HG03159 (cell line): ENCODE results near the gene CLDN19.
"Not testable (repeated sequence)": the region's sequence is repeated elsewhere in the genome, so short reads cannot be mapped to it uniquely, and the experiment has no call there.

Experiments used
- ATAC-seq: cut with Tn5 transposase; IDR thresholded peaks from one replicate; pipeline ENCODE4 v1.9.1; 2021; ENCODE audit warnings: mild to moderate bottlenecking, moderate library complexity; ENCODE audit not compliant: unreplicated experiment

The CLDN19 gene

DNA sequence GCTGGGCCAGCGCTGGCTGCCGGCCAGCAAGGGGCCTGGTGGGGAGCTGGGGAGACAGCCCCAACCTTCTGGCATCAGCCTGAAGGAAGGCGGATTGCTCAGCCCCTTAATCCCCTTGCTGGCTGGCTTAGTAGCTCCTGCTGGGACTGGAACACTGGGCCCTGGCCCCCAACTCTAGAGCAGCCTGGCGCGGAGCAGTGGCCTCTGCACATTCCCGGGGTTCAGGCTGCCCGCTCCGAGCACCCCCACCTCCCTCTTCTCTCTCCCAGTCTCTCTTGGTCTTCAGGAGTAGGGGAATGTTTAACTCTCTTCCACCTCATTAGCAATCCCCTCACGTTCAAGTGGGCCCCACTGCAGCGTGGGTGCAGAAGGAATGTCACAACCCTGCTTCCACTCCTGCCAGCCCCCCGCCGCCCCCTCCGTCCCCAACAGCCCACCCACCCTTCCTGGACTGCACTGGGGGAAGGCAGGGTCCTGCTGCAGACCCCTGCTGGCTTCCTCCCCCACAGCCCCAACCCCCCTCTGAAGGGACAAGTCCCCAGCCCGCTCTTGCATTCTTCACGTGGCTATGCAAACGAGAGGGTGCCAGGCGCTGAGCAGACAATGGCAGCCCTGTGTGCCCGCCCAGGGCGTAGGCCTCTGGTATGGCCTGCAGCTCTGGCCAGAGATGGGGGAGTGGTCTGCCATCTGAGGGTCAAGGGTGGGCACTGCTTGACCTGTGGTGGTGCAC, 980 bp upstream of the CLDN19 start:
- ATAC-seq = no peak

DNA sequence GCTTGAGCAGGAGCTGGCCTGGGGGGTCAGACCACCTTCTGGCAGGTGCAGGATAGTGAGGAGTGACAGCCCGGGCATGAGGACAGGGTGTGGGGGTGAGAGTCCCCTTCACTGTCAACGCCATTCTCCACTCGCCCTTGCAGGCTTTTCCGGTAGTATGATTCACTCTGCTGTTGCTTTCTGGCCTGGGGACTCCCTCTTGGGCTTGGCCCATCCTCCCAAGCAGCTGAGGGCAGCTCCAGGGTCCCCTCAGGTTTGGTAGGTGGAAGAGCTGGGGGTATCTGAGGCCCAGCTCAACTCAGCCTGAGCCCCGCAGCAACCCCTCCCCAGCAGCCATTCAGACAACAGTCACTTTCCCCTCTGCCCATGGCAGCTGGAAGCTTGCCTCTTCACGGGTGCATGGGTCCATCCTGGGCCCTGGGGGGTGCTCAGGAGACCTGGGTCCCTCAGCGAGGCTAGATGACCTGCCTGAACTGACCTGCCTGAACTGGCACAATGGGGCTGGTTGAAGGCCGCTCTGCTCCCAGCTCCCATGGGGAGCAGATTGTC, 1.3 kb downstream of the CLDN19 start:
- ATAC-seq = no peak

GRCh38 chr1:42737986-42738677, 1.9 kb downstream of the CLDN19 start:
- no peak for ATAC-seq

DNA sequence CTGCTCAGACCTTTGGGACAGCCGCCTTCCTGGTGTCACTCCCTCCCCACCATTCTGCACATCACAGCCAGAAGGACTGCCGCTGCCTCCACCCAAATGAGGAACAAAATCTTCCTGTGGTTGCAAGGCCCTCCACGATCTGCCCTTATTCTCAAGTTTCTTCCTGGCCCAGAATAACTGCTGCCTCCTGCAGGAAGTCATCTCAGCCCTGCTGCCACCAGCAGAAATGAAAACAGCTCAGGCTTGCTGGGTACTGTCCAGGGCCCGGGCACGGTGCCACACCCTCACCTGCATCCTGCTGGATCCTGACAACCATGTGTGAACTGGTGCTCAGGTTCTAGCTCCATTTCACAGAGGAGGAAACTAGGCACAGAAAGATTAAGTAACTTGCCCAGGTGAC, 2.8 kb downstream of the CLDN19 start:
- ATAC-seq = no peak

DNA sequence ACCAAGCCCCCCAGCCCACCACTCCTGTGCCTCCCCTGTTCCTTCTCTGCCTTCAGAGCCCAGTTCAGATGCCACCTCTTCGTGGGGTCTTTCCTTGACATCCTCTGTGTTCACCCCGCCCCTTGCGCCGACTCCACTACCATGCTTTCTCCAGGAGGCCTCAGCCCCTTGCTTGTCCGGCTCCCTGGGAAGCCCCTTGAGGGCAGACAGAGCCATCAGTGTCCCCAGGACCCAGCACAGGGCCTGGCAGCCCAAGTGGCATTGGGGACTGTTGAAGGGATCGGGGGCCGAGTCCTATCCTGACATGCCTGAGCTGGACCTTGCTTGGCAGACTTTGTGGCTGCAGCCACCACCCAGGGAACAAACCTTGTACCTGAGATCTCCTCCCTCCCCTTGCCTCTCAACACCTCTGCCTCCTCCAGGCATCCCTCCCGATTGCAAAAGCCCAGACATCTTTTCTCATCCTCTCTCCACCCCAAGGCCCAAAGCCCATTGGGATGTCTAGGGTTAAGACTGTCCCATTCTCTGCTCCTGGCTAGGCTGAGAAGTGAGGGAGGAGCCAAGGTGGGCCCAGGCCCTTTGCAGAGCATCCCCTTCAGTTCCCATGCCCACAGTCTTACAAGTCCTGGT, 3.4 kb downstream of the CLDN19 start:
- no peak for ATAC-seq

DNA sequence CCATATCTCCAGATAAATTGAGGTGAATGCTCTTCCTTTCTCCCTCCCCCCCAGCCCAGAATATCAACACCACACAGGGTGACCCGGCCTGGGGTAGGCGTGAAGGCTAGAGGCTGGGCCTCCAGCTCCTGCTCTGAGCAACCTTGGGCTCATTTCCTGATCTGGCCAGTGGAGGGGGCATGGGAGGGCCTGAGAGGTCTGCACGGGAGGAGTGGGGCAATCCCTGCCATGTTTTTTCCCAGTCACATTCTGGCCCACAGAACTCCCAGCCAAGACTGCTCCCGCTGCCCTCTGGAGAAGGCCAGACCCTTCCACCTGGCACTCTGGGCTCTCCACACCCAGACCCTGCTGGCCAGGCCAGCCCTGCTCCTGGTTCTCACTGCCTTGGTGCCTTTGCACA, 3.9 kb downstream of the CLDN19 start:
- ATAC-seq = no peak

DNA sequence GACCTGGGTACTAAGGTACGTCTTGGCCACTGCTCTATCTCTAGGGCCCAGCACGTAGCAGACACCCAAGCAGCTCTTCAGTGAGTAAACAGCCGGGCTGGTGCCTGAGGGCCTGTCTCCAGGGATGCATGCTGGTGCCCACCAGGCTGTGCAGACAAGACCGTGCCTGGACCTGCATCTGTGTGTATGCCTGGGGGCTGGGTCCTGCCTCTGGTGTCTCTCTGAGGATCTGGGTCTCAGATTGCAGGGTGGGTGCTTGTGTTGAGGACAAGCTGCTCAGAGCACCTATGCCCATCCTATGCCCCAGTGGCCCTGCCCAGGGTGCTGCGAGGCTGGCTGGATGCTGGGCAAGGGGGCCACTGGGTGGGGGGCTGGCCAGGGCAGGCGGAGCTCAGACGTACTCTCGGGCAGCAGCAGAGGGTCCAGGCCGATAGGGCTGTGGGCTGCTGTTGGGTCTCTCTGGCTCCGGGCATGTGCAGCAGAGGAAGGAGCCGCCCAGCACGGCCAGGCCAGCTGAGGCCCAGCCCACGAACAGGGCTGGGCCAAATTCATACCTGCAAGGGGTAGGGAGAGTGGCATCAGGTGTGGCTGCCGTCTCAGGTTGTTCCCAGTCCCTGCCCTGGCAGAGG, 4.4 kb downstream of the CLDN19 start:
- no peak for ATAC-seq

DNA sequence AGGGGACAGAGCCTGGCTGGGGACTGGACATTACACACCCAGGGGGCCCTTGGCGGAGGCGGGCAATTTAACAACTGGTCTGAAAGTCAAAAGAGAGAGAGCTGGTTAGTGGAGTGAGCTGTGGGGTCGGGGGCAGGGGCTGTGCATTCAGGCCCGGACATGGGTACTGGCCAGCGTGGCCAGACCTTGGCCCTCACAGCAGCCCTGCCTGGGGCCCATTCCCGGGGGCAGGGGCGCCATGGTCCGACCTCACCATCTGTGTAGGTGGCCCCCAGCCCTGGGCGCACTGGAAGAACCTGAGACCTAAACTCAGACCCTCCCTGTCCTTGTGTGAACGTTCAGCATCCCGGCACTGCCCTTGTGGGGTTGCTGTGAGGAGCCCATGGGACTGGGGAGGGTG, 5.0 kb downstream of the CLDN19 start:
- no peak for ATAC-seq

GRCh38 chr1:42734201-42735035, 5.6 kb downstream of the CLDN19 start:
- ATAC-seq = no peak

DNA sequence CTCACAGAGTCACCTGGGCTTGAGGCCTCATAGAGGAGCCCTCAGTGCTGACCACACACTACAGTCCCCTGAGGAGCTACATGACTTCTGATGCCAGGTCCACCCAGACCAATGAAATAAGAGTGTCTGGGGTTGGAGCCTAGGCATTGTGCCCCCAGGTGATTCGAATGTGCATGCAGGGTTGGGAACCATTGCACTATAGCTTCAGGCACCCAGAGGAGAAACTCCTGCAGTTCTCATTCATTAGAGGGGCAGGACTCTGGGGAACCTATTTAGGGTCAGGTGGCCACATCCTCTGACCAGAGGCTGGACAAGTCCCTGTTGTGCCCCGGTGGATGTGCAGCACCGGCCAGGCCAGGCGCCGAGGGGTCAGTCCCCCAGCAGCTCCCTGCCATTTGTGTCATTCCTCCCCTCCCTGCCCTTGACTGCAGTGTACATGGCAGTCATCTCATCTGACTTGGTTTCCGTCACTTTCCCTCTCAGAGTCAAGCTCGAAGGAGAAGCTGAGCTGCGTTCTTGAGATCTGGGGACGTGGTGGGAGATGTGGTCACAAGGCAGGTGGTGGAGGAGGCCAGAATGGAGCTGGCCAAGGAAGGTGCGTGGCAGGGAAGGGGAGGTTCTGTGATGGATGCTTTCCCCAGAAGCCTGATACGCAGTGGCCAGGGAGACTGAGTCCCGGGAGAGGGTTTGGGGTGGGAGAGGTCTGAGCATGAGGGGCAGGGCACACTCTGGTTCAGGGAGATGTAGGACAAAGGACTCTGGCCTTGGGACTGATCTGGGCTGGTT, 6.4 kb downstream of the CLDN19 start:
- no peak for ATAC-seq

GRCh38 chr1:42732126-42732680, 7.8 kb downstream of the CLDN19 start:
- no peak for ATAC-seq

- no peak for ATAC-seq
Observed at GRCh38 chr1:42731585-42731984, 8.5 kb downstream of the CLDN19 start.

GRCh38 chr1:42730988-42731387, 9.0 kb downstream of the CLDN19 start:
- no peak for ATAC-seq

DNA sequence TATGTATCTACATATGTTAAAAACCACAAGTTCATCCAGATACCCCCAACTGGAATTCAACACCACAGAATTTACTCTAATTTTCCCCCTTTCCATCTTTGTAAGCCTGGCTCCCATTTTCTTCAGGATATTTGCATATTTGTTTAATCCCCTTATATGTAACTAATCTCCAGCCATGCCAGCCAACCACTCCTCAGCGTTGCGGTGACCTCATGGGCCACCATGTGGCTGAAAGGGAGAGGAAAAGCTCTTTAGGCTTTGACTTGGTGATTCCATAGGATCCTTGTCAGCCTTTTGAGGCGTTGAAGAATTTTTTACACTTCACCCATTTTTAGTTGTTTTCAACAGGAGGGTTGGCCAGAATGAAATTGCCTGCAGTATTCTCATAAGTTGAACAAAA, 10.0 kb downstream of the CLDN19 start:
- no peak for ATAC-seq

DNA sequence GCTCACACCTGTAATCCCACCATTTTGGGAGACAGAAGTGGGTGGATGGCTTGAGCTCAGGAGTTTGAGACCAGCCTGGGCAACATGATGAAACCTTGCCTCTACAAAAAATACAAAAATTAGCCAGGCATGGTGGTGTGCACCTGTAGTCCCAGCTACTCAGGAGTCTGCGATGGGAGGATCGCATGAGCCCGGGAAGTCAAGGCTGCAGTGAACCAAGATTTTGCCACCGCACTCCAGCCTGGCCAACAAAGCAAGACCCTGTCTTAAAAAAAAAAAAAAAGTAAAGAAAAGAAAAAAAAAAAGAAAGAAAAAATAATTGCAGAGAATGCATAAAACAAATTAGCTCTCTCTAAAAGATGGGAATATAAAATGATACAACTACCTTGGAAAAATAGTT, 14.2 kb downstream of the CLDN19 start:
- ATAC-seq = not testable (repeated sequence)

- no peak for ATAC-seq
Observed at GRCh38 chr1:42723511-42723910, 16.5 kb downstream of the CLDN19 start.

GRCh38 chr1:42722403-42722802, 17.6 kb downstream of the CLDN19 start:
- not testable (repeated sequence) for ATAC-seq

GRCh38 chr1:42721926-42722325, 18.1 kb downstream of the CLDN19 start:
- ATAC-seq = no peak

DNA sequence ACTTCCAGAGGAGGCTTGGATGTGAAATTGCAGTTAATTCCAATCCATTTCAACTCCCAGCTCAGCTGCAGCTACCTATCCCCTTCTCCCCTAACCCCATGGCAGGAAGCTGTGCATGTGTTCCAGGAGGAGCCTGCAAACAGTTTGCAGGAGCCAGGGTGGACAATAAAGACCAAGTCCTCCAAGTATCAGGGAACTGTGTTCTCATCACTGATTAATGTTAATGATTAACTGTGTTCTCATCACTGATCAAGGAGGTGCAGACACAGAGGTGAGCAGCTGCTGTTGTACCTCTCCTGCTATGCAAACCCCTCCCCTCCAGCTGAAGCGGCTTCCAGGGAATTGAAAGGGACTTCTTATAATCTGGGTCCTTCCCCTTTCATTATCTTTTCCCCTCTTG, 19.2 kb downstream of the CLDN19 start:
- ATAC-seq = no peak
